Measurements from ENCODE around the gene SCAF8. TPM values are rescaled to one million over a fixed set of nuclear protein-coding genes. Genes with fewer than 3 reads are reported as not detected.

SCAF8 gene
- total and polyA plus RNA-seq, 7 donors, result 9.0 to 46.3 (median 37.1) TPM

- peaks cover 0 to 21% (median 0%) of the 10 kb centered on the region in 4 donors for H3K4me1 ChIP-seq
- intact Hi-C loops (cut with DNase I), result no loop called here
- 92 to 95% methylated on average over 8 of the region's 8 CpGs for WGBS, 2 donors
These were observed 139.4 kb downstream of the SCAF8 start for GRCh38 chr6:154872542-154873114.

GRCh38 chr6:154873546-154873945 is 140.3 kb downstream of the SCAF8 start:
- DNase-seq, result no peak
- intact Hi-C loops (cut with DNase I), result no loop called here
- WGBS, 2 donors, result 97 to 98% methylated on average over 4 of the region's 4 CpGs
- no peak overlapping the region for H3K4me3 ChIP-seq
- H3K27ac ChIP-seq, result no peak overlapping the region
- no peaks in the 10 kb centered on the region for H3K36me3 ChIP-seq
- TF ChIP-seq CTCF (IDR thresholded peaks at IDR 0.05), result no peak
- TF ChIP-seq EP300 (IDR thresholded peaks at IDR 0.05), result no peak
- TF ChIP-seq POLR2A (IDR thresholded peaks at IDR 0.05), result no peak
- TF ChIP-seq POLR2AphosphoS5 (IDR thresholded peaks at IDR 0.05), result no peak
- H3K4me1 ChIP-seq, result peaks cover 0 to 13% (median 0%) of the 10 kb centered on the region in 4 donors
- no peaks in the 10 kb centered on the region for H3K27me3 ChIP-seq
- no peaks in the 10 kb centered on the region for H3K9me3 ChIP-seq

More at GRCh38 chr6:154872542-154873114, 139.4 kb downstream of the SCAF8 start:
- no peak overlapping the region for H3K4me3 ChIP-seq
- TF ChIP-seq POLR2A (IDR thresholded peaks at IDR 0.05) (no peak), EP300 (IDR thresholded peaks at IDR 0.05) (no peak), CTCF (IDR thresholded peaks at IDR 0.05) (no peak)
- no peaks in the 10 kb centered on the region for H3K27me3 ChIP-seq
- no peak for DNase-seq
- H3K27ac ChIP-seq, result no peak overlapping the region
- H3K9me3 ChIP-seq, result no peaks in the 10 kb centered on the region
- no peaks in the 10 kb centered on the region for H3K36me3 ChIP-seq

GRCh38 chr6:154874773-154875592 is 141.8 kb downstream of the SCAF8 start:
- Histone ChIP-seq H3K36me3 (no peaks in the 10 kb centered on the region), H3K9me3 (no peaks in the 10 kb centered on the region), H3K4me1 (peaks cover 0 to 13% (median 0%) of the 10 kb centered on the region in 4 donors), H3K27ac (no peak overlapping the region), H3K27me3 (no peaks in the 10 kb centered on the region), H3K4me3 (no peak overlapping the region)
- TF ChIP-seq EP300 (IDR thresholded peaks at IDR 0.05) (no peak), POLR2AphosphoS5 (IDR thresholded peaks at IDR 0.05) (no peak), POLR2A (IDR thresholded peaks at IDR 0.05) (no peak), CTCF (IDR thresholded peaks at IDR 0.05) (no peak)
- WGBS, 2 donors, result 82 to 85% methylated on average over 10 of the region's 10 CpGs
- intact Hi-C loops (cut with DNase I), result no loop called here
- DNase-seq, result no peak

- 87 to 91% methylated on average over 3 of the region's 3 CpGs for WGBS, 2 donors
- no peak overlapping the region for H3K4me3 ChIP-seq
- H3K9me3 ChIP-seq, result no peaks in the 10 kb centered on the region
- peaks cover 0 to 16% (median 2%) of the 10 kb centered on the region in 4 donors for H3K4me1 ChIP-seq
- no peak for DNase-seq
- intact Hi-C loops (cut with DNase I), result no loop called here
- H3K27ac ChIP-seq, result no peak overlapping the region
- TF ChIP-seq POLR2A (IDR thresholded peaks at IDR 0.05) (no peak), CTCF (IDR thresholded peaks at IDR 0.05) (no peak), EP300 (IDR thresholded peaks at IDR 0.05) (no peak), POLR2AphosphoS5 (IDR thresholded peaks at IDR 0.05) (no peak)
- no peaks in the 10 kb centered on the region for H3K27me3 ChIP-seq
- no peaks in the 10 kb centered on the region for H3K36me3 ChIP-seq
These were observed 143.5 kb downstream of the SCAF8 start for GRCh38 chr6:154876486-154877280.

Data from sigmoid colon (tissue), 7 donors.